ENCODE results near the gene ZNRF2. TPM values are rescaled to one million over a fixed set of nuclear protein-coding genes. Genes with fewer than 3 reads are reported as not detected.

The ZNRF2 gene
- total and polyA plus RNA-seq, 10 of the 15 experiments (the other 5 are each of a cell fraction or from before 2014, with no cell fraction given), result 1.2 to 20.4 (median 9.5) TPM

DNA sequence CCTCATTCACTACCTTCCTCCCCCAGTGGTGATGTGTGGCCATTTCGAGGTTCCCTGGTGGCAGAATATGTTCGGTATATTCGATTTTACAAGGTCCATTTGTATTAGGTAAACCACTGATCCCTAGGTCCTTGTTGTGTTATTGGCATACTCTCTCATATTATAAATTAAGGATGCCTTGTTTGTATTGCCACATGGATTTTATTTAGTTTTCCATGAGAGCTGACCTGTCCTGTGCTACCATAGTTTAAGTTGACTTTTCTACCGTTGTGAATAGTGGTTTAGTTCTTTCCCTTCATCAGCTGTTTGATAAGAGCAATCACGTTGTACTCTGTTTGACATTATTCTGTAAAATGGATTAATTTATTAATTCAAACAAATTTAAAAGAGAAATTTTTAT is 29.4 kb downstream of the ZNRF2 start (continued):
- TF ChIP-seq, protein P1, sequence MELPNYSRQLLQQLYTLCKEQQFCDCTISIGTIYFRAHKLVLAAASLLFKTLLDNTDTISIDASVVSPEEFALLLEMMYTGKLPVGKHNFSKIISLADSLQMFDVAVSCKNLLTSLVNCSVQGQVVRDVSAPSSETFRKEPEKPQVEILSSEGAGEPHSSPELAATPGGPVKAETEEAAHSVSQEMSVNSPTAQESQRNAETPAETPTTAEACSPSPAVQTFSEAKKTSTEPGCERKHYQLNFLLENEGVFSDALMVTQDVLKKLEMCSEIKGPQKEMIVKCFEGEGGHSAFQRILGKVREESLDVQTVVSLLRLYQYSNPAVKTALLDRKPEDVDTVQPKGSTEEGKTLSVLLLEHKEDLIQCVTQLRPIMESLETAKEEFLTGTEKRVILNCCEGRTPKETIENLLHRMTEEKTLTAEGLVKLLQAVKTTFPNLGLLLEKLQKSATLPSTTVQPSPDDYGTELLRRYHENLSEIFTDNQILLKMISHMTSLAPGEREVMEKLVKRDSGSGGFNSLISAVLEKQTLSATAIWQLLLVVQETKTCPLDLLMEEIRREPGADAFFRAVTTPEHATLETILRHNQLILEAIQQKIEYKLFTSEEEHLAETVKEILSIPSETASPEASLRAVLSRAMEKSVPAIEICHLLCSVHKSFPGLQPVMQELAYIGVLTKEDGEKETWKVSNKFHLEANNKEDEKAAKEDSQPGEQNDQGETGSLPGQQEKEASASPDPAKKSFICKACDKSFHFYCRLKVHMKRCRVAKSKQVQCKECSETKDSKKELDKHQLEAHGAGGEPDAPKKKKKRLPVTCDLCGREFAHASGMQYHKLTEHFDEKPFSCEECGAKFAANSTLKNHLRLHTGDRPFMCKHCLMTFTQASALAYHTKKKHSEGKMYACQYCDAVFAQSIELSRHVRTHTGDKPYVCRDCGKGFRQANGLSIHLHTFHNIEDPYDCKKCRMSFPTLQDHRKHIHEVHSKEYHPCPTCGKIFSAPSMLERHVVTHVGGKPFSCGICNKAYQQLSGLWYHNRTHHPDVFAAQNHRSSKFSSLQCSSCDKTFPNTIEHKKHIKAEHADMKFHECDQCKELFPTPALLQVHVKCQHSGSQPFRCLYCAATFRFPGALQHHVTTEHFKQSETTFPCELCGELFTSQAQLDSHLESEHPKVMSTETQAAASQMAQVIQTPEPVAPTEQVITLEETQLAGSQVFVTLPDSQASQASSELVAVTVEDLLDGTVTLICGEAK (IDR thresholded peaks at IDR 0.05; ENCODE audit: borderline replicate concordance), result no peak
- TF ChIP-seq IKZF1 (conservative IDR thresholded peaks at IDR 0.05) (no peak), RCOR1 (conservative IDR thresholded peaks at IDR 0.05; ENCODE audit: low read depth, low read length) (no peak), RFX5 (IDR thresholded peaks at IDR 0.05; ENCODE audit: low read depth, low read length) (no peak), STAT1 (conservative IDR thresholded peaks at IDR 0.05) (no peak), NFXL1 (IDR thresholded peaks at IDR 0.05; ENCODE audit: borderline replicate concordance) (no peak), SREBF2 (IDR thresholded peaks at IDR 0.05; ENCODE audit: low read length) (no peak), NR2F1 (conservative IDR thresholded peaks at IDR 0.05) (no peak)
- TF ChIP-seq, protein P2, sequence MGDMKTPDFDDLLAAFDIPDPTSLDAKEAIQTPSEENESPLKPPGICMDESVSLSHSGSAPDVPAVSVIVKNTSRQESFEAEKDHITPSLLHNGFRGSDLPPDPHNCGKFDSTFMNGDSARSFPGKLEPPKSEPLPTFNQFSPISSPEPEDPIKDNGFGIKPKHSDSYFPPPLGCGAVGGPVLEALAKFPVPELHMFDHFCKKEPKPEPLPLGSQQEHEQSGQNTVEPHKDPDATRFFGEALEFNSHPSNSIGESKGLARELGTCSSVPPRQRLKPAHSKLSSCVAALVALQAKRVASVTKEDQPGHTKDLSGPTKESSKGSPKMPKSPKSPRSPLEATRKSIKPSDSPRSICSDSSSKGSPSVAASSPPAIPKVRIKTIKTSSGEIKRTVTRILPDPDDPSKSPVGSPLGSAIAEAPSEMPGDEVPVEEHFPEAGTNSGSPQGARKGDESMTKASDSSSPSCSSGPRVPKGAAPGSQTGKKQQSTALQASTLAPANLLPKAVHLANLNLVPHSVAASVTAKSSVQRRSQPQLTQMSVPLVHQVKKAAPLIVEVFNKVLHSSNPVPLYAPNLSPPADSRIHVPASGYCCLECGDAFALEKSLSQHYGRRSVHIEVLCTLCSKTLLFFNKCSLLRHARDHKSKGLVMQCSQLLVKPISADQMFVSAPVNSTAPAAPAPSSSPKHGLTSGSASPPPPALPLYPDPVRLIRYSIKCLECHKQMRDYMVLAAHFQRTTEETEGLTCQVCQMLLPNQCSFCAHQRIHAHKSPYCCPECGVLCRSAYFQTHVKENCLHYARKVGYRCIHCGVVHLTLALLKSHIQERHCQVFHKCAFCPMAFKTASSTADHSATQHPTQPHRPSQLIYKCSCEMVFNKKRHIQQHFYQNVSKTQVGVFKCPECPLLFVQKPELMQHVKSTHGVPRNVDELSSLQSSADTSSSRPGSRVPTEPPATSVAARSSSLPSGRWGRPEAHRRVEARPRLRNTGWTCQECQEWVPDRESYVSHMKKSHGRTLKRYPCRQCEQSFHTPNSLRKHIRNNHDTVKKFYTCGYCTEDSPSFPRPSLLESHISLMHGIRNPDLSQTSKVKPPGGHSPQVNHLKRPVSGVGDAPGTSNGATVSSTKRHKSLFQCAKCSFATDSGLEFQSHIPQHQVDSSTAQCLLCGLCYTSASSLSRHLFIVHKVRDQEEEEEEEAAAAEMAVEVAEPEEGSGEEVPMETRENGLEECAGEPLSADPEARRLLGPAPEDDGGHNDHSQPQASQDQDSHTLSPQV (IDR thresholded peaks at IDR 0.05), result no peak
- TF ChIP-seq, protein P3, sequence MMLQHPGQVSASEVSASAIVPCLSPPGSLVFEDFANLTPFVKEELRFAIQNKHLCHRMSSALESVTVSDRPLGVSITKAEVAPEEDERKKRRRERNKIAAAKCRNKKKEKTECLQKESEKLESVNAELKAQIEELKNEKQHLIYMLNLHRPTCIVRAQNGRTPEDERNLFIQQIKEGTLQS (IDR thresholded peaks at IDR 0.05; ENCODE audit: borderline replicate concordance, extremely low read depth, low read depth, low read length), result no peak
- TF ChIP-seq, protein P4, sequence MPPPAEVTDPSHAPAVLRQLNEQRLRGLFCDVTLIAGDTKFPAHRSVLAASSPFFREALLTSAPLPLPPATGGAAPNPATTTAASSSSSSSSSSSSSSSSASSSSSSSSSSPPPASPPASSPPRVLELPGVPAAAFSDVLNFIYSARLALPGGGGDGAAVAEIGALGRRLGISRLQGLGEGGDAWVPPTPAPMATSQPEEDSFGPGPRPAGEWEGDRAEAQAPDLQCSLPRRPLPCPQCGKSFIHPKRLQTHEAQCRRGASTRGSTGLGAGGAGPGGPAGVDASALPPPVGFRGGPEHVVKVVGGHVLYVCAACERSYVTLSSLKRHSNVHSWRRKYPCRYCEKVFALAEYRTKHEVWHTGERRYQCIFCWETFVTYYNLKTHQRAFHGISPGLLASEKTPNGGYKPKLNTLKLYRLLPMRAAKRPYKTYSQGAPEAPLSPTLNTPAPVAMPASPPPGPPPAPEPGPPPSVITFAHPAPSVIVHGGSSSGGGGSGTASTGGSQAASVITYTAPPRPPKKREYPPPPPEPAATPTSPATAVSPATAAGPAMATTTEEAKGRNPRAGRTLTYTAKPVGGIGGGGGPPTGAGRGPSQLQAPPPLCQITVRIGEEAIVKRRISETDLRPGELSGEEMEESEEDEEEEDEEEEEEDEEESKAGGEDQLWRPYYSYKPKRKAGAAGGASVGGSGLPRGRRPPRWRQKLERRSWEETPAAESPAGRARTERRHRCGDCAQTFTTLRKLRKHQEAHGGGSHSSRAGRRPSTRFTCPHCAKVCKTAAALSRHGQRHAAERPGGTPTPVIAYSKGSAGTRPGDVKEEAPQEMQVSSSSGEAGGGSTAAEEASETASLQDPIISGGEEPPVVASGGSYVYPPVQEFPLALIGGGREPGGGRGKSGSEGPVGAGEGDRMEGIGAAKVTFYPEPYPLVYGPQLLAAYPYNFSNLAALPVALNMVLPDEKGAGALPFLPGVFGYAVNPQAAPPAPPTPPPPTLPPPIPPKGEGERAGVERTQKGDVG (CRISPR knock-in tag; IDR thresholded peaks at IDR 0.05), result no peak
- TF ChIP-seq, protein P5, sequence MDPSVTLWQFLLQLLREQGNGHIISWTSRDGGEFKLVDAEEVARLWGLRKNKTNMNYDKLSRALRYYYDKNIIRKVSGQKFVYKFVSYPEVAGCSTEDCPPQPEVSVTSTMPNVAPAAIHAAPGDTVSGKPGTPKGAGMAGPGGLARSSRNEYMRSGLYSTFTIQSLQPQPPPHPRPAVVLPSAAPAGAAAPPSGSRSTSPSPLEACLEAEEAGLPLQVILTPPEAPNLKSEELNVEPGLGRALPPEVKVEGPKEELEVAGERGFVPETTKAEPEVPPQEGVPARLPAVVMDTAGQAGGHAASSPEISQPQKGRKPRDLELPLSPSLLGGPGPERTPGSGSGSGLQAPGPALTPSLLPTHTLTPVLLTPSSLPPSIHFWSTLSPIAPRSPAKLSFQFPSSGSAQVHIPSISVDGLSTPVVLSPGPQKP (IDR thresholded peaks at IDR 0.05; ENCODE audit: low read depth, low read length), result no peak
- TF ChIP-seq, protein P6, sequence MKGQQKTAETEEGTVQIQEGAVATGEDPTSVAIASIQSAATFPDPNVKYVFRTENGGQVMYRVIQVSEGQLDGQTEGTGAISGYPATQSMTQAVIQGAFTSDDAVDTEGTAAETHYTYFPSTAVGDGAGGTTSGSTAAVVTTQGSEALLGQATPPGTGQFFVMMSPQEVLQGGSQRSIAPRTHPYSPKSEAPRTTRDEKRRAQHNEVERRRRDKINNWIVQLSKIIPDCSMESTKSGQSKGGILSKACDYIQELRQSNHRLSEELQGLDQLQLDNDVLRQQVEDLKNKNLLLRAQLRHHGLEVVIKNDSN (IDR thresholded peaks at IDR 0.05; ENCODE audit: borderline replicate concordance, extremely low read length, insufficient read depth, low read depth, low read length), result no peak
- TF ChIP-seq, protein P7, sequence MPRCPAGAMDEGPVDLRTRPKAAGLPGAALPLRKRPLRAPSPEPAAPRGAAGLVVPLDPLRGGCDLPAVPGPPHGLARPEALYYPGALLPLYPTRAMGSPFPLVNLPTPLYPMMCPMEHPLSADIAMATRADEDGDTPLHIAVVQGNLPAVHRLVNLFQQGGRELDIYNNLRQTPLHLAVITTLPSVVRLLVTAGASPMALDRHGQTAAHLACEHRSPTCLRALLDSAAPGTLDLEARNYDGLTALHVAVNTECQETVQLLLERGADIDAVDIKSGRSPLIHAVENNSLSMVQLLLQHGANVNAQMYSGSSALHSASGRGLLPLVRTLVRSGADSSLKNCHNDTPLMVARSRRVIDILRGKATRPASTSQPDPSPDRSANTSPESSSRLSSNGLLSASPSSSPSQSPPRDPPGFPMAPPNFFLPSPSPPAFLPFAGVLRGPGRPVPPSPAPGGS (IDR thresholded peaks at IDR 0.05; ENCODE audit: borderline replicate concordance, insufficient read depth, low read depth, low read length, poor library complexity, severe bottlenecking), result no peak

All from GM12878 (cell line).